ENCODE results near the gene CD2.

The CD2 gene

GRCh38 chr1:116760996-116761665 lies 6.9 kb downstream of the CD2 start:
- DNase-seq, result no peak

GRCh38 chr1:116762281-116762680 lies 8.1 kb downstream of the CD2 start:
- no peak for DNase-seq

- DNase-seq, result peak in 1 of 2 donors; percentile 47
Measured at GRCh38 chr1:116762781-116763115, 8.5 kb downstream of the CD2 start.

GRCh38 chr1:116763116-116763786 lies 9.0 kb downstream of the CD2 start:
- DNase-seq, result peak; percentile 49 to 78

- DNase-seq, result peak; percentile 35 to 66
Measured at GRCh38 chr1:116763787-116764465, 9.7 kb downstream of the CD2 start.

- peak in 1 of 2 donors; percentile 79 for DNase-seq
Measured at GRCh38 chr1:116764466-116764898, 10.3 kb downstream of the CD2 start.

GRCh38 chr1:116764906-116765862 lies 11.0 kb downstream of the CD2 start:
- DNase-seq, result peak in 1 of 2 donors; percentile 18

- DNase-seq, result peak in 1 of 2 donors; percentile 13
Measured at GRCh38 chr1:116765962-116766361, 11.7 kb downstream of the CD2 start.

- DNase-seq, result peak in 1 of 2 donors; percentile 68
Measured at GRCh38 chr1:116766616-116767469, 12.6 kb downstream of the CD2 start.

GRCh38 chr1:116767782-116768382 lies 13.7 kb downstream of the CD2 start:
- peak in 1 of 2 donors; percentile 12 for DNase-seq

- DNase-seq, result no peak
Measured at GRCh38 chr1:116768416-116769103, 14.3 kb downstream of the CD2 start.

GRCh38 chr1:116769104-116769452 lies 14.8 kb downstream of the CD2 start:
- DNase-seq, result peak in 1 of 2 donors; percentile 35

- peak; percentile 76 to 88 for DNase-seq
Measured at GRCh38 chr1:116769561-116769977, 15.3 kb downstream of the CD2 start.

GRCh38 chr1:116769994-116770393 lies 15.8 kb downstream of the CD2 start:
- no peak for DNase-seq

GRCh38 chr1:116770625-116771024 lies 16.4 kb downstream of the CD2 start:
- DNase-seq, result peak in 1 of 2 donors; percentile 52

- no peak for DNase-seq
Measured at GRCh38 chr1:116771997-116772647, 17.9 kb downstream of the CD2 start.

GRCh38 chr1:116772648-116773045 lies 18.4 kb downstream of the CD2 start:
- no peak for DNase-seq

- DNase-seq, result no peak
Measured at GRCh38 chr1:116775116-116775752, 21.0 kb downstream of the CD2 start.
